ENCODE data around the gene RGPD8.

- no peak for TF ChIP-seq CTCF (IDR thresholded peaks at IDR 0.05)
- no peak for TF ChIP-seq ZFX (IDR thresholded peaks at IDR 0.05; ENCODE audit: borderline replicate concordance)
Measured at GRCh38 chr2:112462178-112462577, 28.7 kb upstream of the RGPD8 start.
